ENCODE results near the gene GADD45B.
"Not testable (repeated sequence)": the region's sequence is repeated elsewhere in the genome, so short reads cannot be mapped to it uniquely, and the experiment has no call there.

GADD45B gene

GRCh38 chr19:2512523-2513431 is 36.9 kb downstream of the GADD45B start:
- no peak for DNase-seq (ENCODE audit: low read depth in 2 of 3, low spot score in 2 of 3)

- DNase-seq (ENCODE audit: low read depth in 2 of 3, low spot score in 2 of 3) = no peak
These were observed 39.1 kb downstream of the GADD45B start for GRCh38 chr19:2514981-2515518.

- no peak for DNase-seq (ENCODE audit: low read depth in 2 of 3, low spot score in 2 of 3)
These were observed 40.8 kb downstream of the GADD45B start for GRCh38 chr19:2516727-2517126.

- DNase-seq (ENCODE audit: low read depth in 2 of 3, low spot score in 2 of 3) = no peak
These were observed 42.1 kb downstream of the GADD45B start for GRCh38 chr19:2517881-2518601.

- DNase-seq (ENCODE audit: low read depth in 2 of 3, low spot score in 2 of 3) = not testable (repeated sequence)
These were observed 42.9 kb downstream of the GADD45B start for GRCh38 chr19:2518856-2519255.

GRCh38 chr19:2519482-2519881 is 43.6 kb downstream of the GADD45B start:
- no peak for DNase-seq (ENCODE audit: low read depth in 2 of 3, low spot score in 2 of 3)

- no peak for DNase-seq (ENCODE audit: low read depth in 2 of 3, low spot score in 2 of 3)
These were observed 47.8 kb downstream of the GADD45B start for GRCh38 chr19:2523630-2524311.

GRCh38 chr19:2524361-2524839 is 48.5 kb downstream of the GADD45B start:
- no peak for DNase-seq (ENCODE audit: low read depth in 2 of 3, low spot score in 2 of 3)

- DNase-seq (ENCODE audit: low read depth in 2 of 3, low spot score in 2 of 3) = no peak
These were observed 49.2 kb downstream of the GADD45B start for GRCh38 chr19:2524840-2525723.

- DNase-seq (ENCODE audit: low read depth in 2 of 3, low spot score in 2 of 3) = no peak
These were observed 51.2 kb downstream of the GADD45B start for GRCh38 chr19:2527171-2527570.

- DNase-seq (ENCODE audit: low read depth in 2 of 3, low spot score in 2 of 3) = no peak
These were observed 51.8 kb downstream of the GADD45B start for GRCh38 chr19:2527686-2528085.

All from activated CD8-positive, alpha-beta memory T cell treated with anti-CD3 and anti-CD28 coated beads for 48 hours (primary cell).